ENCODE results near the gene SH3RF3. TPM values are rescaled to one million over a fixed set of nuclear protein-coding genes. Genes with fewer than 3 reads are reported as not detected.

SH3RF3 gene
- total RNA-seq, 4 donors from 2014 or later = 2.2 to 6.1 (median 4.2) TPM

DNA sequence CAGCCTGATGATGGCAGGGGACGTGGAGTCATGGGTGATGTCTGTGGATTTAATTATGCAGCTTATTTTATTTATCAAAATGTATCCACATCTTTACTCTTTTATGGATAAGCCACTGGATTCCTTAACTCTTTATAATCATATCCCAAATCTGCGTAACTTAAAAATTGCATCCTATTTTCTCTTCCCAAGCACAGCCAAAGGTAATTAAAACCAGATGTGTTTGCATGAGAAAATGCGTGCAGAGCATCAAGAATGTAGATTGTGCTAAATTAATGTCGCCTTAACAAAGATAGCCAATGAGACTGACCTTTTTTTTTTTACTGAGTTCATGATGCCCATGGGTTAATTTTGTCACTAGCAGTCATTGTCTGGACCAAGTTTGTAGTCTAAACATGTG lies 10.0 kb downstream of the SH3RF3 start:
- no peak overlapping the region for H3K27ac ChIP-seq
- no peak overlapping the region for H3K4me3 ChIP-seq
- TF ChIP-seq EP300 (IDR thresholded peaks at IDR 0.05) = no peak
- no peak for TF ChIP-seq POLR2AphosphoS5 (IDR thresholded peaks at IDR 0.05)
- TF ChIP-seq, protein P1, sequence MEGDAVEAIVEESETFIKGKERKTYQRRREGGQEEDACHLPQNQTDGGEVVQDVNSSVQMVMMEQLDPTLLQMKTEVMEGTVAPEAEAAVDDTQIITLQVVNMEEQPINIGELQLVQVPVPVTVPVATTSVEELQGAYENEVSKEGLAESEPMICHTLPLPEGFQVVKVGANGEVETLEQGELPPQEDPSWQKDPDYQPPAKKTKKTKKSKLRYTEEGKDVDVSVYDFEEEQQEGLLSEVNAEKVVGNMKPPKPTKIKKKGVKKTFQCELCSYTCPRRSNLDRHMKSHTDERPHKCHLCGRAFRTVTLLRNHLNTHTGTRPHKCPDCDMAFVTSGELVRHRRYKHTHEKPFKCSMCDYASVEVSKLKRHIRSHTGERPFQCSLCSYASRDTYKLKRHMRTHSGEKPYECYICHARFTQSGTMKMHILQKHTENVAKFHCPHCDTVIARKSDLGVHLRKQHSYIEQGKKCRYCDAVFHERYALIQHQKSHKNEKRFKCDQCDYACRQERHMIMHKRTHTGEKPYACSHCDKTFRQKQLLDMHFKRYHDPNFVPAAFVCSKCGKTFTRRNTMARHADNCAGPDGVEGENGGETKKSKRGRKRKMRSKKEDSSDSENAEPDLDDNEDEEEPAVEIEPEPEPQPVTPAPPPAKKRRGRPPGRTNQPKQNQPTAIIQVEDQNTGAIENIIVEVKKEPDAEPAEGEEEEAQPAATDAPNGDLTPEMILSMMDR (IDR thresholded peaks at IDR 0.05) = no peak
- TF ChIP-seq POLR2A (IDR thresholded peaks at IDR 0.05) = no peak
- H3K9me3 ChIP-seq = no peaks in the 10 kb centered on the region
- H3K27me3 ChIP-seq = no peaks in the 10 kb centered on the region
- 90% methylated on average over 4 of the region's 4 CpGs for WGBS
- no peaks in the 10 kb centered on the region for H3K36me3 ChIP-seq
- no peaks in the 10 kb centered on the region for H3K4me1 ChIP-seq
- peak in 1 of 2 donors; percentile 21 for DNase-seq (ENCODE audit: low spot score in 2 of 2)

DNA sequence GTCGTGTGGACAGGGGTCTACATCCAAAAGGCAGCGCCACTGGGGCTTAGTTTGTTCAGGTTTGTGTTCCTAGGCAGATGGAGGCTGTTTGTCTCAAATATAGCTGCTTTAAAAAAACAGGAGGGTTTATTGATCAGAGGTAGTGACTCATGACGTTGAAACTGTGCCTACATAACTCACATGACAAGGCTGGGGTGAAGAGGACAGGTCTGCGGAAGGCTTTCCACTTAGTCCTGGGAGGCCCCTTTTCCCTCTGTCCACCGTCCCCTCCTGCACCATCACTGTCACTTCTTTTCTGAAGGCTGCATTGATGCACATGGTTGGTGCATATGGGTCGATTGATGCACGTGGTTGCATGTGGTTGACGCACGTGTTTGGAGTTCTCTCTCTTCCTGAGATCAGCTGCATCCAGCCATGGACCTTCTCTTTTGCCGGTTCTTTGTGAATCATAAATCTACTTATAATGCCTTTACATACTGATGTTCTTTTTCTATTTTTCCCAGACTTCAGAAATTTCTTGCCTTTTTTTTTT lies 10.9 kb downstream of the SH3RF3 start:
- TF ChIP-seq POLR2A (IDR thresholded peaks at IDR 0.05) = no peak
- TF ChIP-seq, protein P1 (IDR thresholded peaks at IDR 0.05) = no peak
- no peak for TF ChIP-seq POLR2AphosphoS5 (IDR thresholded peaks at IDR 0.05)
- no peak for TF ChIP-seq EP300 (IDR thresholded peaks at IDR 0.05)
- Histone ChIP-seq H3K4me3 (no peak overlapping the region), H3K27me3 (no peaks in the 10 kb centered on the region), H3K9me3 (no peaks in the 10 kb centered on the region), H3K27ac (no peak overlapping the region), H3K4me1 (no peaks in the 10 kb centered on the region), H3K36me3 (no peaks in the 10 kb centered on the region)
- no peak for DNase-seq (ENCODE audit: low spot score in 2 of 2)
- WGBS = 88% methylated on average over 10 of the region's 10 CpGs

DNA sequence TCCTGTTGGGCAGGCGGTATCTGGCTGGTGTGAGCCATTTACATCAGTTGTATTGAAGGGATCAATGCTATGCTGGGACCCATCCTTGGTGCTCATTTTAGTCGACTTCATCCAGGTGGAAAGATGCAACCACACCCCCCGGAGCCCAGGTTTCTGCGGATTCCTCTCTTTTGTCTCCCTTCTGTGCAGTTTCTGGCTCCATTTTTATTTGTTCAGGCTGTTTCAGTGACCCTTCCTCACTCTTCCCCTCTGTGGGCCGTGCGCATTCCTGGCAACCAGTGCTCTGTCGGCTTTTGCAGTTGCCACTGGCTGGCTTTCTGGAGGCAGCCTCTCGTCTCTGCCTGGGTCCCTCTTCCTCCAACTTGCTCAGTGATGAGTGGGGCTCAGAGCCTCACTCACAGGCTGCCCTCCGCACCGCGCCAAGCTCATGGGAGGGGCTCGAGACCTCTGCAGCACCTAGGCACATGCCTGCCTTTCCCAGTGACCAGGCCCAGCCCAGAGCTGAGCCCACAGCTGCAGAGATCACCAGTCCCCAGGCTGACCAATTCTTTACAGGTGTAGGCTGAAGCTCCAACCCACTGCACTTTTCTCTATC lies 12.1 kb downstream of the SH3RF3 start:
- TF ChIP-seq POLR2A (IDR thresholded peaks at IDR 0.05) = no peak
- no peak for TF ChIP-seq POLR2AphosphoS5 (IDR thresholded peaks at IDR 0.05)
- no peak for TF ChIP-seq EP300 (IDR thresholded peaks at IDR 0.05)
- TF ChIP-seq, protein P1 (IDR thresholded peaks at IDR 0.05) = no peak
- H3K27ac ChIP-seq = no peak overlapping the region
- H3K9me3 ChIP-seq = no peaks in the 10 kb centered on the region
- WGBS = 95% methylated on average over 12 of the region's 12 CpGs
- no peaks in the 10 kb centered on the region for H3K27me3 ChIP-seq
- no peak overlapping the region for H3K4me3 ChIP-seq
- no peaks in the 10 kb centered on the region for H3K4me1 ChIP-seq
- no peaks in the 10 kb centered on the region for H3K36me3 ChIP-seq
- no peak for DNase-seq (ENCODE audit: low spot score in 2 of 2)

DNA sequence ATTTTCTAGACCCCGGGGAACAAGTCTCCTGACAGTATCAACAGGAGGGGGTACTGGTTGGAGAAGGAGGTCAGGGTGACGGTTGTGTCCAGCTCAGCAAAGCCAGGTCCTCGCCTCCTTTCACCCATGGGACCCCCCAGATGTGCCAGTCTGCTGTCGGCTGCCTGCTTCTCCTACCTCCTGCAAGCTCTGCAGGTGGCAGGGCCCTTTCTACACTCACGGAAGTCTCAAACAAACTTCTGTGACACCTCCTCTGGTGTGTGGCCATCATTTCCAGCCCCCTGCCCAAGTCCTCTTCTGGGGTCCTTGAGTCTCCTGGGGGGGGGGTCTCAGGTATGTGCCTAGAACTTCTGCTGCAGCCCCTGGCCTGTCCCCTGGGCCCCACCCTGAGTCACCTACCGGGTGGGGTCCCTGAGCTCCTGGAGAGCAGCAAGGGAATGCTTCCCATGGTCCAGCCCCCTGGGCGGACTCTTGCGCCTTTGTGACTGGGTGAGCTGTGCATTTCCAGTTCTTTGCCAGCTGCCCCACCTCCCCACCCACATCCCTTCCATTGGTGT lies 12.8 kb downstream of the SH3RF3 start:
- Histone ChIP-seq H3K27ac (no peak overlapping the region), H3K4me3 (no peak overlapping the region), H3K36me3 (no peaks in the 10 kb centered on the region), H3K27me3 (no peaks in the 10 kb centered on the region), H3K9me3 (no peaks in the 10 kb centered on the region), H3K4me1 (no peaks in the 10 kb centered on the region)
- 83% methylated on average over 8 of the region's 8 CpGs for WGBS
- DNase-seq (ENCODE audit: low spot score in 2 of 2) = no peak
- TF ChIP-seq POLR2A (IDR thresholded peaks at IDR 0.05) (no peak), POLR2AphosphoS5 (IDR thresholded peaks at IDR 0.05) (no peak), EP300 (IDR thresholded peaks at IDR 0.05) (no peak)

DNA sequence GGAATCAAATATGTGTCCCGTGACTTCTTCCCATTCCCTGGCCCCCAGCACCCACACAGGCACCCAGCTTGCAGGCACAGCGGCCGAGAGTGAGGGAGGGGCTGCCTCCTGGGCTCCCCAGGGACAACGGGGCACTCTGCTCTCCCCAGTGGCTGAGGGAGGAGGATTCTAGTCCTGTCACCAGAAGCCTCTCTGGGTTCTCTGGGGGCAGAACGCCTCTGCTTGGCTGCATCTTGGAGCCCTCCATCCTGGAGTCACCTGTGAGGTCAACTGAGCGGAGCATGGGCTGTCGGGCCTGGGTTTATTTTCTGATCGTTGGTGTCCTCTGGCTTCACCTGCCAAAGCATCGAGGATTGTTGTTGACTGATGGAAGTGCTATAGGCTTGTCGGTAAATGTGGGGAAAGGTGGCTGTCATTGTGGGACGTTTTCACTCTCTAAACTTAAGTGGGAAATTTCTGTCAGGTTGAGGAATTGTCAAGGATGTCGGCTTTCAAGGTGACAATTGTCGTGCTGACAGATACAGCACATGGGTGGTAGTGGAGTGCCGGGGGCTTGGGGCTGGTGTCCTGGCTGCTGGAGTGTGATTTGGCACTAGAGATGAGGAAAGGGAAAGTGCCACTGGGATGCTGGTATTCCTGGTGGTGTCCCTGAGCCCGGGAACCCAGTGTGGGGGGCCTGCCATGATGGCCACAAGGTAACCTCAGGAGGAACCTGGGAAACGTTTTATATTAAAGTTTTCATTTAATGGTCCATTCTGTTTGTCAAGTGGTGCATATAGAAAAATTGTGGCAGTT lies 13.6 kb downstream of the SH3RF3 start:
- Histone ChIP-seq H3K27ac (no peak overlapping the region), H3K36me3 (no peaks in the 10 kb centered on the region), H3K27me3 (no peaks in the 10 kb centered on the region), H3K4me3 (no peak overlapping the region), H3K4me1 (no peaks in the 10 kb centered on the region), H3K9me3 (no peaks in the 10 kb centered on the region)
- TF ChIP-seq POLR2A (IDR thresholded peaks at IDR 0.05) (no peak), EP300 (IDR thresholded peaks at IDR 0.05) (no peak), POLR2AphosphoS5 (IDR thresholded peaks at IDR 0.05) (no peak)
- TF ChIP-seq, protein P1 (IDR thresholded peaks at IDR 0.05) = no peak
- DNase-seq (ENCODE audit: low spot score in 2 of 2) = no peak
- WGBS = 92% methylated on average over 16 of the region's 16 CpGs
